ENCODE data around the gene CCDC201.

The CCDC201 gene, protein sequence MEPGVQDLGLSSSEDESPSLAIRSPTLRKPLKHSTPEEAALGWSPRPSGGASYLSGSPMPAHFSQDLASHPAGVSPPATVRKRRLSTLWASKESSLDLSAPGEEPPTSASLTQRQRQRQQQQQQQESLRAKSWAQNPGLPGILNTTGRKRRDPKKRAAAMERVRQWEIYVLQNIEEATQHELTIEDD

DNA sequence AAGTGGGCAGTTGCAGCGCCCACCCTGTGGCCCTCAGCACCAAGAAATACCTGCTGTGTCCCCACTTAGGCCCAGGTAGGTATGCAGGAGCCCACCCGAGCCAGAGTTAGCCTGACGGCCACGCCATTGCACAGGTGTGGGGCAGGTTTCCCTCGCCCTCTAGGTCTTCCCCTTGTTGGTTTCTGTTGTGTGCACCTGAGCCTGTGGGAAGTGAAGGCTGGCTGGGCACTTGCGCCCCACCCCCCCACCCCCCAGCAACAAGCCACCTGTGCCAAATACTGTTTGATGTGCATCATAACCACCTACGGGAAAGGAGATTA lies at the start of gene CCDC201:
Gene CCDC201 (minus strand): TSS at position 48 of the 320 bp plus-strand sequence. CDS start 75 bp downstream, outside the sequence.
- DNase-seq, result no peak

DNA sequence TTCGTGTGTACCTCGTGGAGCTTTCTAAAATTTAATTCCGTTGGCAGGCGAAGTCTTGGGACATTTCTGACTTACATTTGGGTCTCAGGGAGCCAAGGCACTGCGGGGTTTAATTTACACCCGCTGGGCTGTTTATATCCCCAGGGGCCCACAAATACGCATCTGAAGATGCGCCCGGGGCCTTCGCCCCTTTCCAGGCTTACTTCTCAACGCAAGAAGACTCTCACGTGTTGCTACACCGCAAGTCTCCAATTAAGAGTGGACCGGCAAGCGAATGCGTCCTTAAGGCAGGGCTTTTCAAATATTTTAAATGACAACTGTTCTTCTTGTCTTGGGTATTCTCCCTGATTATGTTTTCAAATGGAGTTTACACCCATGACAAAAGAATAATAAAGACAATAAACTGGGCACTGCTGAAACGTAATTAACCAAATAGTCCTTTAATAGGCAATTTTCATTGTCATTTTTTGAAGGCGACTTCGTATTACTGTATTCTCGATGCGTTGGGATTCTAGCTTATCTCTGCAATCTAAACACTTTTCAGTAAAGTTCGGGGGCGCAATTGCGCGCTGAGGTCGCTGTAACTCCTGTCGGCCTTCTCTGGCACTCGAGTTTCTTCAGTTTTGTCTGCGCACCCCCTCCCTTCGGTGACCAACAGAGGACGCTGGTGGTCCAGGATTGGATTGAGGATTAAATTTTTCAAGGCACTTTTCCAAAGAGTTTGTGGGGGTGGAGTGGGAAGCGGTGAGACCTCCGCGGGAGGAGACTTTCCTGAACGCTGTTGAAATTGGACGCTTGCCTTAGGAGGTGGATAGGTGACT lies 49.0 kb upstream of the CCDC201 start:
- no peak for DNase-seq

DNA sequence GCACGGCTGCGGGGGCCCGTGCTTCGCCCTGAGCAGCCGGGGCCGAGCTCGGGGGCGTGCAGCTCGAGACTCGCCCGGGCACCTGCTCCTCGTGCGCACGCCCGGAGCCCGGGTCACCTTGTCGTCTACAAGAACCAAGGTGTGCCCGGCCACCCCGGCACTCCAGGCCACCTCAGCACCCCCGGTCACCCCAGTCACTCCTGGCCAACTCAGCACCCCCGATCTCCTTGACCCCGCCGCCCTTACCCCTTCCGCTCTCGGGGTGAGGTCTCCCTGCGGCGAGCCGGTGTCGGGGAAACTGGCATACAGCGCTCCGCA lies 48.5 kb upstream of the CCDC201 start:
- DNase-seq, result no peak

DNA sequence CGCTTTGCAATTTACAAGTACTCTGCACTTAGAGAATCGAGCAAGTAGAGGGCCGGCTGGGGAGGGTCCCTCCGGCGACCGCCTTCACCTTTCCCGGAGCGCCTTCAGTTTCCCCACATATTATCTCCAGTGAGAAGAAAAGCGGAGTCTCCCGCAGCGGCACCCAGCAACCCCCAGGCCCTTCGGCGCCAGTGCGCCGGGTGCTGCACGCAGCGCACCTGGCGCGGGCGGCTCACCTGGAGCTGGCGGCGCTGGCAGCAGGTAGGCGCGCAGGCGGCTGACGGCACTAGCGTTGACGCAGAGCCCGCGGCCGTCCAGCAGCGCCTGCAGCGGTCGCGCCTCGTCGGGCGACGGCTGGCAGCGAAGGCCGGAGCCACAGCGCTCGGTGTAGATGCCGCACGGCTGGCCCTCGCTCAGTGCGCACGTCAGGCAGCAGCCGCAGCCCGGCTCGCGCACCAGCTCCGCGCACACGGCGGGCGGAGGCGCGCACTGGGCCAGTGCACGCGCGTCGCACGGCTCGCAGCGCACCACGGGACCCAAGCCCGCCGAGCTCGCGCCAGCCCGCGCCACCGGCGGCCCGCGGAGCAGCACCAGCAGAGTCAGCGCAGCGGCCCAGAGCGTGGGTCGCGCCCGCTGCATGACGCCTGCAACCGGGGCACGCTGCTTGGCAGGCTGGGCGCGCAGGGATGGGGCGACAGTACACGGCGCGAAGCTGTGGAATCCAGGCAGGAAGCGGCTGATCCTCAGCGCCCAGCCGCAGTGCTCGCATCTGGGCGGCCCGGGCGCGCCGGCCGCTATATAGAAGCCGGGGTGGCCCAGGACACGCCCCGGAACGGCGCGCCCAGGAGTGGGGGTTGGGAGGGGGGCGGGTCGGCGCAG lies 47.9 kb upstream of the CCDC201 start, which contains the start of gene IGFBP3:
Gene IGFBP3 (minus strand): TSS at position 771 of the 879 bp plus-strand sequence. CDS start 132 bp downstream, at position 639.
- DNase-seq, result no peak

DNA sequence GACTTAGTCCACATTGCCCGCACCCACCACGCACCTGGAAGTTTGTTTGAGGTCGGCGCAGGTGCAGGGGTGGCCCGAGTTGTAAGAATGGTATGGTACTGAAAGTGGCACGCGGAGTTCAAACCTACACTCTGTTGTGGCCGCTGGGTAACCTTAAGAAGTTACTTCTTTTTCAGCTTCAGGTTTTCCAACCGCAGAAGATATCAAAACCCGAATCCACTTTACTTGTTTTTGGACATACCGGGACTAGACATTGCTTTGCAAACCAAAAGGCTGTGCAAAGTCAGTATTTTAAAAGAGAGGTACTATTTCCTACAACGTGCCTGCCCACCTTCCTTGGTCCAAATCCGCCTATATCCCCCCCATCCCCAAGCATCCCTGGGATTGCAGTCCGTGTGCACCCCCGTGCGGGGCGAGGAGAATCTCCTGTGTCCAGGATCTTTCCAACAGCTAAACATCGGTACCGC lies 47.1 kb upstream of the CCDC201 start:
- DNase-seq, result no peak

DNA sequence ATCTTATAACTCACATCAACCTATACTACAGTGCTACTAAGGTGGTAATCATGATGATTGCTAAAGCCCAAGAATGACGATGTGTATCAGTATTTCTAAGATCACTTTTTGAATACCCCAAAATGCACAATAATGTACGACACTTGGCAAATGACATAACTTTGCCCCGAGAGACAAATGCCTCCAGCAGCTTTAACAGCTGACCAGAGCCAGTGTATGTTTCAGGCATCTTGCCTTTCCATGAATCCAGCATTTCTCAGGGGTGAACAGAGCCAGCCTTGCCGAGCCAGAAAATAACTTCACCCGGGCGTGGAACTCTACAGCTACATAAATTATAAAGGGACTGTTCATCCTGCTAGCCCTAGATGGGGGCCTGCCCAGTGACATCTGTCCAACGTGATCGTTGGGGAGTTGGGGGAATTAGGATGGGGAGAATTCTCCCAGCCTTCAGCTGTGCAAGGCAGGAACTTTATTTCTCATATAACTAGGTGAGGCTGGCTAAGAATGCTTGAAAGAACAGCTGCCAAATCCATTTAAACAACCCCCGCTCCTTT lies 46.4 kb upstream of the CCDC201 start:
- no peak for DNase-seq

DNA sequence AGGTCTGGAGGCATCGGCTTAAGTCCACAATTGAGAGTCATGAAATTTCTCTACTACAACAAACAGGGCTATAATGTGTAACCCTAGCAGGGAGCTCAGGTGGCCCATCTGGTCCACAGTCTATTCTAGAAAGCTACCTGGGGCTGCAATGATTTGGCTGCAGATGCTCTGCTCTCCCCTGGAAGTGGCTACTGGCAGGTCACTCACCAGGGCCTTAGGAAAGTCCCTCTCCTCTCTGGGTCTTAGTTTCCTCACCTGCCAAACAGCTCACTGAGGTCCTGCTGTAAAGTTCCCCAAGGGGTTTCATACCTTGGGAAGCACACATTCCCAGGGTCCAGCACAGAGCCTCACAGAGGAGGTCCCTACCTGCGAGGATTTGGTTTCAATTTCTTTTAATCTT lies 45.7 kb upstream of the CCDC201 start:
- DNase-seq, result no peak

DNA sequence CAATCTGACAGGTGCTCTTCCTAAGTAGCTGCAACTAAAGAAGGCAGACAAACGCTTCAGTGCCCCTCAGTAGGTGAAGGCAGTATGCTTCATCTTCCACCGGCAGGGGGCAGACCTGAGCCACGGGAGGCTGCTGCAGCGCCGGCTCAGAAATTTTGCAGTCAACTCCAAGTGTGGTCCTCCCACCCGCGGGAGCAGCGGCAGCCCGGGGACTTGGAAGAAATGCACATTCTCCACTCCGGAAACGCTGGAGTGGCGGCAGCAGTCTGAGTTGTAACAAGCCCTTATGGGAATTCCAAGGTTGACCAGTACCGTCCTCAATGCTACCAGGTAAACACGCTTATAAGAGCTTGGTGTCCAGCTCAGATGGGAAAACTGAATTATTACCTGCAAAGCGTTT lies 44.8 kb upstream of the CCDC201 start:
- DNase-seq, result peak; percentile 20

DNA sequence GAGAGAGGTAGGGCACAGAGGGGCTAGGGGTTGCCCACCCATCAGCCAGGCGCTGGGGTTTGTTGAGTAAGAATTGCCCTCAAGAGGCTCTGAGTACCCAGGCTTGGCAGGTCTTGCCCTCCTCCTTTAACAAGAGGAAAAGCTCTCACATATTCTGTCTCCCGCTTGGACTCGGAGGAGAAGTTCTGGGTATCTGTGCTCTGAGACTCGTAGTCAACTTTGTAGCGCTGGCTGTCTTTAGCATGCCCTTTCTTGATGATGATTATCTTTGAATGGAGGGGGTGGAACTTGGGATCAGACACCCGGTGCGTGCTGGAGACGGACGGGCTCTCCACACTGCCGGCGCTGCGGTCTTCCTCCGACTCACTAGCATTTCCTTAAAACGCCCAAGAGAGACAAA lies 44.2 kb upstream of the CCDC201 start:
- DNase-seq, result no peak

DNA sequence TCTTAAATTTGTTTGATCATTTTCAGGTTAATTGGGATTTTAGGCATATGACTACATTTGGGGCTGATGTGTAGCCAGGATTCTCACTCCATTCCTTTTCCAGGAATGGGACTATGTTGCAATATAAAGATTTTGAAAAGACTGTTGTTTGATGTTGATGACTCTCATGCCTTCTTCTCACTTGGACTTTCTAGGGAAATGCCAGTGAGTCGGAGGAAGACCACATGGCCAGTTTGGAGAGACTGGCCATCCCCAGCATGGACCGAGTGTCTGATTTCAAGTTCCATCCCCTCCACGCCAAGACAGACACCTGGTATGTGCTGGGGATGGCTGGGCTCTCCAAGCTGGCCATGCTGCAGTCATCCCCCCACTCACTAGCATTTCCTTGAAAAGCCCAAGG lies 42.7 kb upstream of the CCDC201 start:
- no peak for DNase-seq

DNA sequence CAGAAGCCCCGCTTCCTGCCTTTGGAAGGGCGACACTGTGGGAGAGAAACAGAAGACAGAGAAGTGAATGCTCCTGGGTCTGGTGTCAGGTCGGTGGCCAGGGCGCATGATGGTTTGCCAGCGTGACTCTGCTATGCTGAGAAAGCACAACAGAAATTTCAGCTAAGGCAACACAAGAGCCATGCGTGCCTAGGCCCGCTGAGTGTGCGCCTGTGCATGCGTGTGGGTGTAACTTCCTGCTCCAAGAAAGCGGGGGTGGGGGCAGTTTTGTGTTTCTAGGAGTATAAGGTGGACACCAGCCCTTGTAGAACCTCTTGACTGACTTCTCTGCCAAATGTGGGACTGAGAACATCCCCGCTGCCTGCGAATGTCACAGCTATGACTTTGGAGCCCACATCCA lies 42.0 kb upstream of the CCDC201 start:
- no peak for DNase-seq

DNA sequence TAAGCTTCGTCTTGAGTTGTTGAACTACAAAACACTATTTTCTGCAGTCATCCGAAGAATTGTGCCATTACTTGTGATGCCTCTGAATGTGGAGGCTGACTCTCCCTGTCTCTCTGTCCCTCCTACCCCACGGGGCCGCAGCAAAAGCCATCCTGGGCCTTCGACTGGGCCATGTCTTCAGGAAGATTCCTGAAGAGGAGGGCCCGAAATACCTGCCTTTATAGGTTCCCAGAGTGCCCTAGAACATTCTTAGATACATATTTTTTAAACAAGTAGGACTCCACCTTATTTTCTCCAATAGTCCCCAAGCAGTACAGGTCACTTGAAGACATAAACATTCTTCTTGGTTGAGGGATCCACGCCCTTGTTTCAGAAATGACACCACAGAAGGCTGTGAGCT lies 40.1 kb upstream of the CCDC201 start:
- no peak for DNase-seq

DNA sequence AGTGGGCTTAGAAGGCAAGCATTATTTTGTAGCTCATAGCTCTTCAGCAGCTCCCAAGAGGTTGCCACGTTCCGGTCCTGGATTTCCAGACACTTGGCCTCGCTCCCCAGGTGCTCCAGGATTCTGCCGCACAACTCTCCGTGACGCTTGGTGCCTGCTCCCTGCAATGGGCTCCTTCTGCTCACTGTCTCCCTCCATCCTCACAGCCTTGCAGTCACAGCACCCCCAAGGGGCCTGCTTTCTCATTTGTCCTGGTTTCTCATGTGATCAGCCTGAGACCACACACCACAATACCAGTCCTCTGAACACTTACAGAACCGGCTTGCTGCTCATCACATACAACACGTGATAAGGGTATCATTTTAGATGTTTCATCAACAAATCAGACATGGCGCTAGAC lies 38.4 kb upstream of the CCDC201 start:
- no peak for DNase-seq

DNA sequence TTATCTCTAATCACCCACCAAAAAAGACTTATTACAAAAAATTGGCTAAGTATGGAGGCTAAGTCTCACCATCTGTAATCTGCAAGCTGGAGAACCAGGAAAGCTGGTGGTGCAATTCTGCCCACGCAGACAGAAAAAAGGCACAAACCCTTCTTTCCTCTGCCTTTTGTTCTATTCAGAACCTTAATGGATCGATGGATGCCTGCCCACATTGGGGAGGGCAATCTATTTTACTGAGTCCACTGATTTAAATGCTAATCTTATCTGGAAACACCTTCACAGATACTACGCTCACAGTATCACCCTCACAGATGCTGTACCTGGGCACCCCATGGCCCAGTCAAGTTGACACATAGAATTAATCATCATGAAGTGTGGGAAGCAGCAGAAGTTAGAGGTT lies 38.0 kb upstream of the CCDC201 start:
- no peak for DNase-seq

DNA sequence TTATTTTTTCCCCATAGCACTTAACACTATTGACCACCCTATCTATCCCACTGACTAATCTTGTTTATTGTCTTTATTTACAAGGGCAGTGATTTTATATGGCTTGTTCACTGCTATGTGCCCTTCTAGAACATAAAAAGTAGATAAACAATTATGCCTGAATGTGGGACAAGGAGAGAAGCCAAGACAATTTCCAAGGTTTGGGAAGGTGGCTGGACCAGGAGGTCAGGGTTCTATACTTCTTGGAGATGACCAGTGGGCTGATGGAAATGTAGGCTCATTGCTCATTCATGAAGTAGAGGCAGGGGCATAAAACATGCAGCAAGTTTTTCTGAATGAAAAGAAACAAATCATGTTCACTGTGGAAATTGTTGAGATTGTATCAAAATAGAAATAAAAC lies 36.7 kb upstream of the CCDC201 start:
- no peak for DNase-seq

DNA sequence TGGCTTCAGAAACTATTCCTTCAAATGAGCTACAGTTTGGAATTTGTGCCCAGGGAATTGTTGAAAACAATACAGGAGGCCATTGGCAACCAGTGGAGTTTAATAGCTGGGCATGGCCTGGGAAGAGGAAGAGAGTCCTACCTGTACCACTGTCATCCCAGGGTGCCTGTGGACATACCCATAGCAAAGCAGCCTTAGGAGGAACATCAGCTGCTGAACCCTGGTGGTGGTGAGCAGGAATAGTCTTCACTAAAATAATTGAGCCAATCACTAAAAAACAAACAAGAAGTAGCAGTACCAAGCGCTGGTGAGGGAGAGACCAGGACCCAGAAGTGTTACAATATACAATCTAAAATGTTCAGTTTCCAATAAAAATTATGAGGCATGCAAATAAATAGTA lies 29.9 kb upstream of the CCDC201 start:
- DNase-seq, result no peak

DNA sequence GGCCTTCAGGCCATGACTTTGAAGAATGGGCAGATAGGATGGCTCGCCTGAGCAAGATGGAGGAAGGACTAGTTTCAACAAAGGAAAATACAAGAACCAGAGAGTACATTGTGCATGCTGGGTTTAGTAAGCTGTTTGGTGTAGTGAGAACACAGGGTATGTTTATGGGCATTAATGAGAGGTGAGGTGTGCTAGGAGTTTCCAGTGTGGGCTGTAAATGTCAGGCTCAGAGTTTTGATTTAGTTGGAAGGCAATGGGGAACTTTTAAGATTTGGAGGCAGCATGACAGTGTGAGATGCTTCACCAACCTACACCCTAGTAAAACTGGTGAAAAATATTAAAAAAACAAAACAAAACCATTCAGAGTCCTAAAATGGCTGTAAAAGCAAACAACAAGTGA lies 28.7 kb upstream of the CCDC201 start:
- no peak for DNase-seq

DNA sequence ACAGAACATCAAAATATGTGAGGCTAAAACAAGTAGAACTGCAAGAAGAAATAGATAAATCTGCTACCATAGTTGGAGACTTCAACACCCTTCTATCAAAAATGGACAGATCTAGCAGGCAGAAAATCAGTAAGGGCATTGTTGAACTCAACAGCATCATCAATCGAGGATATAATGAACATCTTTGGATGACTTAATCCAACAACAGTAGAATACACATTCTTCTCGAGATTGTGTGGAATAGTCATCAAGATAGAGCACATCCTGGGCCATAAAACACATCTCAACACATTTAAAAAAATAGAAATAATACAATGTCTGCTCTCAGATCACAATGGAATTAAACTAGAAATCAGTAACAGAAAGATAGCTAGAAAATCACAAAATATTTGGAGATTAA lies 25.3 kb upstream of the CCDC201 start:
- DNase-seq, result no peak

DNA sequence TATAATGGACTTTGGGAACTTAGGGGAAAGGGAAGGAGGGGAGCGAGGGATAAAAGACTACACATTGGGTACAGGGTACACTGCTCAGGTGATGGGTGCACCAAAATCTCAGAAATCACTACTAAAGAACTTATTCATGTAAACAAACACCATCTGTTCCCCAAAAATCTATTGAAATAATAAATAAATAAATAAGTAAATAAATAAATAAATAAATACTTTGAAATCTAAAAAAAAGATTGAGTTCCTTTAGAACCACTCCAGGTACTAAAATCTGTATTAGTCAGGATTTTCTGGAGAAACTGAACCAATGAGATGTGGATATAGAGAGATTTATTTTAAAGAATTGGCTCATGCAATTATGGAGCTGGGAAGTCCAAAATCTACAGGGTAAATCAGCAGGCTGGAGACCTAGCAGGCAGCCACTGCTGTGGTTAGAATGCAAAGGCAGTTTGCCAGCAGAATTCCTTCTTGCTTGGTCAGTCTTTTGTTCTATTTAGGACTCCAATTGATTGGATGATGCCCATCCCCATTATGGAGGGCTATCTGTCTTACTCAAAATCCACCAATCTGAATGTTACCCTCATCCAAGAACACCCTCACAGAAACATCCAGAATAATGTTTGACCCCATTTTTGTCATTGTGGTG lies 24.3 kb upstream of the CCDC201 start:
- no peak for DNase-seq

DNA sequence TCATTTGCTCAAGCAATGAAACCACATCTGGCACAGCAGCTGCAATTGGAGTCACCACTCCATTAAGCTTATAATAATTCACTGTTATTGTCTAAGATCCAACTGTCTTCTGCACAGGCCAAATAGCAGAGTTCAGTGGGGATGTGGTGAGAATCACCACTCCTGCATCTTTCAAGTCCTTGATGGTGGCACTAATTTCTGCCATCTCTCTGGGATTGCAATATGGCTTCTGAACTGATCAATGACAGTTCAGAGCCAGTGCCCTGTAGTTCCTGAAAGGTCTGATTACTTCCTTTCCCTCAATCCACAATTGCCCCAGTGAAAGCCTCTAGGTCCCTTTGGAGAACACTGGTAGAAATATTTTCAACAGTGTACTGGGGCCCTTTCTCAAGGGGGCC lies 21.8 kb upstream of the CCDC201 start:
- no peak for DNase-seq

DNA sequence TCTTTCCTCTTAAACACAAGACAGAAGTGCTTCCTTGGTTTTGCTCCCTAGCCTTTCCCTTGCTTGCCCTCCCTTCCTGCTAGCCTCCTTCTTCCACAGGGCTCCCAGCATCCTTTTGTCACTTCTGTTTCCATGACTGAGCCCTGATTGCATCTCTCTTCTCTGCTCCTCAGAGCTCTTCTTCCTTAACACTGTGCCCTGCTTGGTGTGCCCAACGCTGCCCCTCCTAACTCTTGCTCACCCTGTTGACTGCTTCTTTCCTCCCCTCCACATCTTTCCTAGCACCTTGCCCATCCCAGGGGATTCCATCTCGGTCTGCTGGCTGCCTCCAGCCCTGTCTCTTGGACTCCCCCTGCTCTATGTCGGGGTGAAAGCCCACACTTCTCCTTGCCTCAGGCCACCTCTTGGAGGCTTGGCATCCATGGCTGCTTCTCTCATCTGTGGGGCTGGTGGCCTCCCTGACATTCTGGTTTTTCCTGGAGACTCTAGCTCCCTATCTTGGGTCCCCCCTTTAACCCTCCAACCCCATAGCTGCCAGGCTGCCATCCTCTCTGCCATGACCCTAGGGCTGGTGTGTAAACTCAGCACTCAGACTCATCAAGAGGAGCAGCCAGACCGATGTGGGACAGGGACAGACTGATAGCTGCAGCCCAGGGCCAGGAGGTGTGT lies 21.2 kb upstream of the CCDC201 start:
- no peak for DNase-seq

DNA sequence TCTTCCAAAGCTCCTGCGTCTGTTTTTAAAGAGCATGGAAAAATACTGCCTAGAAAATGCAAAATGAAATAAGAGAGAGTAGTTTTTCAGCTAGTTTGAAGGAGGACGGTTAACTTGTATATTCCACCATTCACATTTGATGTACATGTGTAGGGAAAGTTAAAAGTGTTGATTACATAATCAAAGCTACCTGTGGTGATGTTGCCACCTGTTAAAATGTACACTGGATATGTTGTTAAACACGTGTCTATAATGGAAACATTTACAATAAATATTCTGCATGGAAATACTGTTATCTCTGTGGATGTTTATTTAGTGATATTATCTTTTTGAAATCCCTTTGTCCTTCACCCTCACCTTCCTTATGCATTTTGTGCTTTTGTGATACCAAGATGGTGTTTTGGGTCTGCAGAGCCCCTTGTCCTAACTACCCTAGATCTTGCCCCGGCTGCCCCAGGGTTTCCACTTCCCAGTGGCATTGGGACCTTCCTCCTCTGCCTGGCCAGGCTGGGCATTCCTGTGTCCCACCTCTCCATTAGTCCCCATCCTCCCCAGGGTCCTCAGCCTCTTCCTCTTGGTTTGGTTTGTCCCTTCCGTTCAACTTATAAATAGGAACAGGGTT lies 20.6 kb upstream of the CCDC201 start:
- no peak for DNase-seq

Data from NCI-H510A treated with DMSO at 0.1 percent for 48 hours (cell line).